Gastroesophageal sphincter (tissue), 3 donors: ENCODE measurements around the gene TST.

Source experiments
- POLR2AphosphoS5 ChIP-seq: sonication (generic); formaldehyde crosslinking; IDR thresholded peaks from one replicate; pipeline ENCODE4 v1.6.1; 2017; ENCODE audit warnings: antibody characterized with exemption
- TF ChIP-seq, protein P1 (sequence below), 4 experiments: fragments of 200-600 bp in 2 of 4; fragments of 450-650 bp in 2 of 4; sonication (generic) in 1 of 4; IDR thresholded peaks; one replicate each; pipeline ENCODE4 v1.5.1; 2017 to 2019; ENCODE audit warnings: antibody characterized with exemption in 4 of 4, mild to moderate bottlenecking in 2 of 4, moderate library complexity in 2 of 4

- TF ChIP-seq, protein P1, sequence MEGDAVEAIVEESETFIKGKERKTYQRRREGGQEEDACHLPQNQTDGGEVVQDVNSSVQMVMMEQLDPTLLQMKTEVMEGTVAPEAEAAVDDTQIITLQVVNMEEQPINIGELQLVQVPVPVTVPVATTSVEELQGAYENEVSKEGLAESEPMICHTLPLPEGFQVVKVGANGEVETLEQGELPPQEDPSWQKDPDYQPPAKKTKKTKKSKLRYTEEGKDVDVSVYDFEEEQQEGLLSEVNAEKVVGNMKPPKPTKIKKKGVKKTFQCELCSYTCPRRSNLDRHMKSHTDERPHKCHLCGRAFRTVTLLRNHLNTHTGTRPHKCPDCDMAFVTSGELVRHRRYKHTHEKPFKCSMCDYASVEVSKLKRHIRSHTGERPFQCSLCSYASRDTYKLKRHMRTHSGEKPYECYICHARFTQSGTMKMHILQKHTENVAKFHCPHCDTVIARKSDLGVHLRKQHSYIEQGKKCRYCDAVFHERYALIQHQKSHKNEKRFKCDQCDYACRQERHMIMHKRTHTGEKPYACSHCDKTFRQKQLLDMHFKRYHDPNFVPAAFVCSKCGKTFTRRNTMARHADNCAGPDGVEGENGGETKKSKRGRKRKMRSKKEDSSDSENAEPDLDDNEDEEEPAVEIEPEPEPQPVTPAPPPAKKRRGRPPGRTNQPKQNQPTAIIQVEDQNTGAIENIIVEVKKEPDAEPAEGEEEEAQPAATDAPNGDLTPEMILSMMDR (IDR thresholded peaks at IDR 0.05), result no peak
- TF ChIP-seq POLR2AphosphoS5, result no peak
Observed at GRCh38 chr22:36963302-36963701, 55.9 kb downstream of the TST start.
